Naive B cell (primary cell): ENCODE data around the gene ARFGAP3. TPM values are rescaled to one million over a fixed set of nuclear protein-coding genes. Genes with fewer than 3 reads are reported as not detected.

ENCODE experiments used
- ATAC-seq, 2 donors: fragments of 150-1000 bp; cut with Tn5 transposase; 2 replicates each; pipeline ENCODE4 v1.10.0; 2021; ENCODE audit warnings: low read depth in 2 of 2, mild to moderate bottlenecking in 2 of 2, moderate library complexity in 2 of 2
- DNase-seq: peaks from one replicate; pipeline ENCODE4 v3.0.0; 2022
- H3K27ac Mint-ChIP-seq, 6 donors: one replicate each; pipeline ENCODE4 v1.8.0; 2020 to 2022; ENCODE audit warnings: mild to moderate bottlenecking in 6 of 6, mixed read lengths in 6 of 6, moderate library complexity in 5 of 6, inconsistent platforms in 2 of 6
- H3K27me3 Mint-ChIP-seq, 3 donors: one replicate each; pipeline ENCODE4 v1.8.0; 2021 to 2022; ENCODE audit warnings: mixed read lengths in 3 of 3, mild to moderate bottlenecking in 1 of 3
- H3K36me3 Mint-ChIP-seq, 2 donors: one replicate each; pipeline ENCODE4 v1.8.0; 2020 to 2022; ENCODE audit warnings: mixed read lengths in 2 of 2, inconsistent platforms in 1 of 2, mild to moderate bottlenecking in 1 of 2
- H3K4me1 Mint-ChIP-seq, 3 donors: one replicate each; pipeline ENCODE4 v1.8.0; 2020 to 2022; ENCODE audit warnings: mixed read lengths in 3 of 3, inconsistent platforms in 1 of 3, mild to moderate bottlenecking in 1 of 3, moderate library complexity in 1 of 3
- H3K4me3 Mint-ChIP-seq, 8 donors: one replicate each; pipeline ENCODE4 v1.8.0; 2020 to 2022; ENCODE audit warnings: mild to moderate bottlenecking in 8 of 8, mixed read lengths in 8 of 8, moderate library complexity in 8 of 8, inconsistent platforms in 2 of 8
- H3K9me3 Mint-ChIP-seq, 7 donors: one replicate each; pipeline ENCODE4 v1.8.0; 2020 to 2022; ENCODE audit warnings: mixed read lengths in 7 of 7, mild to moderate bottlenecking in 5 of 7, inconsistent platforms in 2 of 7, moderate library complexity in 1 of 7
- polyA plus RNA-seq, 6 donors: library from polyadenylated mRNA; unstranded; fragments of 300-500 nt; fragmentation: Illumina TruSeq; gene quantifications; one replicate each; pipeline ENCODE4 v1.2.3, GENCODE V29; 2021; ENCODE audit warnings: low read depth in 6 of 6

Gene ARFGAP3
- polyA plus RNA-seq, 6 donors from 2014 or later, result 24.2 to 48.6 (median 35.3) TPM

DNA sequence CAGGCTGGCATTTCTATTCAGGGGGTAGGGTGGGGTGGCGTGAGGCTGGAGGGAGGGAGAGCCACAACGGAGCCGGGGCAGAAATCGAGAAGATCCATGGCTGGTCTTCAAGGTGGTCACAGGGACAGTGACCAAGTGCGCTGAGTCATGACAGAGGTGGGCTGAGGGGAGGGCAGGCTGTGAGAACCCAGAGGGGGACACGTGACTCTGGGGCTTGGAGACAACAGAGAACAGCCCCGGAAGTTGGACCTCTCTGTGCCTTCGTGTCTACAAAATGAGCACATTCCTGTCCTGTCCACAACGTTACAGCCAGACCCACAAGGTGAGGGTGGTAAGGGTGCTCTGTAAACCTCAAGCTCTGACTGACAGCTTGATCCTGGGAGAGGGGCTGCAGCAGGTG, 35.1 kb upstream of the ARFGAP3 start:
- Mint-ChIP-seq H3K4me3 (peak overlapping the region in 1 of 8 donors; percentile 61), H3K27ac (peak overlapping the region in 4 of 6 donors; percentile 71 to 88 (median 78)), H3K27me3 (no peaks in the 10 kb centered on the region), H3K36me3 (peaks cover 0 to 17% of the 10 kb centered on the region in 2 donors), H3K9me3 (no peaks in the 10 kb centered on the region), H3K4me1 (peaks cover 45 to 88% (median 64%) of the 10 kb centered on the region in 3 donors)
- no peak for DNase-seq
- ATAC-seq, result no peak

DNA sequence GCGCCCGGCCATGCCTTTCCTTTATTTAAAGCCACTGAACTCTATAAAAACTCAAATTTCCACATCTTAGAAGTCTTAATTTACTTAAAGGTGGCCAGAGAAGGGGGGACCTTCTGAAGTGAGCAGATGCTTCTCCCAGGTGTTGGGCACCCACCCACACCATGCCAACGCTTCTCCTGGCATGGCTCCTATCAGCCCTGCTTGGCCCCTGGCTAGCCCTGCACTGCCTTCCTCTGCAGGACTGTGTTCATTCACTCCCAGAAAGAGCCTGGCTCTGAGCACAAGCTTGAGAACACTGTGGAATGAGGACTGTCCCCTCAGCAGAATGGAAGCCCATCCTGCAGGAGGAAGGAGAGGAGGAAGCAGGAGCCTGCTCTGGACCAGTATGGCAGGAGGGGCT, 34.6 kb upstream of the ARFGAP3 start:
- ATAC-seq, result no peak
- peak overlapping the region in 4 of 6 donors; percentile 71 to 88 (median 78) for H3K27ac Mint-ChIP-seq
- no peaks in the 10 kb centered on the region for H3K27me3 Mint-ChIP-seq
- peaks cover 0 to 17% of the 10 kb centered on the region in 2 donors for H3K36me3 Mint-ChIP-seq
- peaks cover 44 to 86% (median 61%) of the 10 kb centered on the region in 3 donors for H3K4me1 Mint-ChIP-seq
- peak overlapping the region in 1 of 8 donors; percentile 9 for H3K4me3 Mint-ChIP-seq
- DNase-seq, result no peak
- H3K9me3 Mint-ChIP-seq, result no peaks in the 10 kb centered on the region

DNA sequence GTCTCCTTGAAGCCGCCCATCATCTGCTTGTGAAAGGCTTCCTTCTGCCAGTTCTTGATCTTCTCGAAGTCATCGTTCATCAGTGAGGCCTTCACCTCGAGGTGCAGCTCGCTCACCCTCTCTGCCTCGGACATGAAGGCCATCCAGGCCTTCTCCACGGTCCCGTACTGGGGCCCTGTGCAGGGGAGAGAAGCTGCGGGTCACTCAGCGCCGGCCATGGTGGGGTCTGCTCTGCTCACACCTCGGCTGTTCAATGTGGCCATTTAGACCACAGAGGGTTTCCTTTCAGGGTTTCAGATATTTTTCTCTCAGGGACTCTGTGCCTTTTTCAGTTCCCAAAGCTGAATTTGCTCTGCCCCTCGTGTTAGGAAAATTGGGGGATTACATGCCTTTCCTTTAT, 33.9 kb upstream of the ARFGAP3 start:
- H3K27ac Mint-ChIP-seq, result peak overlapping the region in 3 of 6 donors; percentile 47 to 75 (median 49)
- H3K36me3 Mint-ChIP-seq, result peaks cover 0 to 17% of the 10 kb centered on the region in 2 donors
- DNase-seq (no peak), ATAC-seq (no peak)
- H3K9me3 Mint-ChIP-seq, result no peaks in the 10 kb centered on the region
- H3K27me3 Mint-ChIP-seq, result no peaks in the 10 kb centered on the region
- H3K4me3 Mint-ChIP-seq, result peak overlapping the region in 2 of 8 donors; percentile 9 to 30
- peaks cover 38 to 80% (median 54%) of the 10 kb centered on the region in 3 donors for H3K4me1 Mint-ChIP-seq

DNA sequence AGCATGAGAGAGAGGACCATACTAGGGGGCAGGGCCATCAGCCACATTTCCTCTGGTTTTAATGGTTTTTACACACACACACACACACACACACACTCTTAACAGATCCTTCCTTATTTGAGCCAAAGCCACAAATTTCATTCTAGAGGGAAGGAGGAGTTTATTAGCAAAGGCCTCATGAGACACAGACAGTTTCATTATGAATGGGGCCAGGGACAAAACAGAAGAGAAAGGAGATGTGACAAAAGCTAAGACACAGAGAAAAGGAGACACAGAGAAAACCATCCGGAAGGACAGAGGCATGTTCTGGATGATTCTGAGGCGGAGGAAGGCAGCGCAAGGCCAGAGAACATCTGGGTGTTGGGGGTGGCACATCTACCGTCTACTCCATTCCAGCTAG, 32.2 kb upstream of the ARFGAP3 start:
- H3K4me1 Mint-ChIP-seq, result peaks cover 24 to 63% (median 39%) of the 10 kb centered on the region in 3 donors
- H3K4me3 Mint-ChIP-seq, result peak overlapping the region in 7 of 8 donors; percentile 1 to 71 (median 43)
- DNase-seq (no peak), ATAC-seq (peak; percentile 57 to 74)
- H3K27ac Mint-ChIP-seq, result peak overlapping the region; percentile 1 to 92 (median 87)
- no peaks in the 10 kb centered on the region for H3K9me3 Mint-ChIP-seq
- peaks cover 0 to 17% of the 10 kb centered on the region in 2 donors for H3K36me3 Mint-ChIP-seq
- no peaks in the 10 kb centered on the region for H3K27me3 Mint-ChIP-seq

DNA sequence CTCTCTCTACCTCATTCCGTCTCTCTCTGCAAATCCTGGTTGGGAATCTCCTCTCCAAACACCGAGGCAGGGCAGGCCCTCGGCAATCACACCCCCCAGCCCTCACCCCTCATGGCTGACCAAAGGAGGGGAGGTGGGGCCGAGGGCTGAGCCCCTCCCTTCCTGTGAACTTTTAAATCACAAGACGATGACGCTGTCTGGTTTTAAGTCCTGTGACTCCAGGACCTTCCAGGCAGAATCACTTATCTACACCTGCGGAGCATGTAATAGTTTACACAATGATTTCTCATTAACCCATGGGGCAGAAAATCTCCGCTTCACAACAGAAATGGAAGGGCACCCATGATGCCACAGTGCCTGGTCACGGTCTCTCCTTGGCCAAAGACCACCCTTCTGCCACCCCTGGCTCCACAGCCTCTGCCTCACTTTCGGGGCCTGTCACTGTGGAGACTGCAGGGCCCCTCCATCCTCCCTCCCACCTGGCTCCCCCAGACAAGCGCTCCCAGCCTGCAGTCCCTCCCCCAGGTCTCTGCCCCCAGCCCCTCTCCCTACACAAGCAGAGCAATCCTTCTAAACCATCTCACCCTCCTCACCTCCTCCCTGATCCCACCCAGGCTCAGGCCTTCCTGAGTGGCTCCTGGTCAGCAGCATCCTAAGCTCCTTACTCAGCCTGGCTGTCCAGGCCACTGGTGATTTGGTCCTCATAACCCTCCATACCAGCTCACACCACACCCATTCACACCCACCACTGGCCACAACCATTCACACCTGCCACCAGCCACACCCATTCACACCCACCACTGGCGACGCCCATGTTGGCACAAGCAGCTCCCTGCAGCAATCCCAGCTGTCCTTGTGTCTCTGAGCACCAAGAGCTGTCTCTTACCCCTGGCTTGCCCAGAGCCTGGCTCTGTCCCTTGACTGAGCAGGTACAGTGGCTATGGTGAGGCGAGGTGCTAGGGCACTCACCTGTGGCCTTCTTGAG, 30.7 kb upstream of the ARFGAP3 start:
- no peak for ATAC-seq
- Mint-ChIP-seq H3K9me3 (no peaks in the 10 kb centered on the region), H3K27ac (peak overlapping the region in 4 of 6 donors; percentile 44 to 79 (median 67)), H3K27me3 (no peaks in the 10 kb centered on the region), H3K36me3 (peaks cover 7 to 17% of the 10 kb centered on the region in 2 donors), H3K4me3 (no peak overlapping the region), H3K4me1 (peaks cover 19 to 48% (median 28%) of the 10 kb centered on the region in 3 donors)
- DNase-seq, result no peak

DNA sequence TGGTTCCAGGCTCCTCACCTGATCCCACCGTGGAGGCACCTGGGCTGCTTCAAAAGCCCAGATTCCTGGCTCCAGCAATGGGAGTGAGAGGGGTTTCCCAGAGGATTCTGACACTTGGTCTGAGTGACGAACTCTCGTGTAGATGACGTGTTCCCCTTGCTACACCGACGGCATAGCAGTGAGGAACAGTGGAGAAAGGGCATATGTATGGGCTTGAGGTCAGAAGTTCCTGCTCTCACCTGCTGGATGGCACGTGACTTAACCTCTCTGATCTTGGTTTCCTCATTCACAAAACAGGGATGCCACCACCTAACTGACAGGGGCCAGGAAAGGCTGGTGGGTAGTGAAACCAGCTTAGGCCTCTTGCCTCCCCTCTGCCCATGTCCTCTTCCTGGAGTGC, 30.0 kb upstream of the ARFGAP3 start:
- DNase-seq (no peak), ATAC-seq (no peak)
- Mint-ChIP-seq H3K27me3 (no peaks in the 10 kb centered on the region), H3K27ac (peak overlapping the region in 3 of 6 donors; percentile 27 to 67 (median 57)), H3K4me3 (no peak overlapping the region), H3K4me1 (peaks cover 20 to 41% (median 28%) of the 10 kb centered on the region in 3 donors), H3K36me3 (peaks cover 9 to 17% of the 10 kb centered on the region in 2 donors), H3K9me3 (no peaks in the 10 kb centered on the region)

DNA sequence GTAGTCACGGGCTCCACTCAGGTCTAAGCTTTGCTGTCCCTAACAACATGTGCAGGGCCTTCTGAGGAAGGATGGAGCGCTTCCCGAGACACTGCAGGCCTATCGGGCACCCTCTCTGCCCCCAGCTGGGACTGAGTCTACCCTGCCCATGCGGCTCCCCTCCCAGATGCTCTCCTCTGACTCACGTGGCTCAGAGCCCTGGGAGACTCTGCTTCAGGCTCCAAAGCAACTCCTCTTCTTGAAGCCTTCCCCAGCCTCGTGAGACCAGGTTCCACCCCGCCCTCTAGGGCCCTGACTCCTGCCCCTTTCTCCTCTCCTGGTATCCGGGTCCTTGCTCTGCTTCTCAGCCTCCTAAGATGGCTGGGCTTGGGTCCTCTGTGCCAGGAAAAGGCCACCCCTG, 28.4 kb upstream of the ARFGAP3 start:
- peaks cover 9 to 17% of the 10 kb centered on the region in 2 donors for H3K36me3 Mint-ChIP-seq
- H3K4me1 Mint-ChIP-seq, result peaks cover 20 to 28% (median 27%) of the 10 kb centered on the region in 3 donors
- peak overlapping the region in 2 of 6 donors; percentile 61 to 84 for H3K27ac Mint-ChIP-seq
- ATAC-seq (no peak), DNase-seq (no peak)
- no peaks in the 10 kb centered on the region for H3K9me3 Mint-ChIP-seq
- no peaks in the 10 kb centered on the region for H3K27me3 Mint-ChIP-seq
- H3K4me3 Mint-ChIP-seq, result no peak overlapping the region

DNA sequence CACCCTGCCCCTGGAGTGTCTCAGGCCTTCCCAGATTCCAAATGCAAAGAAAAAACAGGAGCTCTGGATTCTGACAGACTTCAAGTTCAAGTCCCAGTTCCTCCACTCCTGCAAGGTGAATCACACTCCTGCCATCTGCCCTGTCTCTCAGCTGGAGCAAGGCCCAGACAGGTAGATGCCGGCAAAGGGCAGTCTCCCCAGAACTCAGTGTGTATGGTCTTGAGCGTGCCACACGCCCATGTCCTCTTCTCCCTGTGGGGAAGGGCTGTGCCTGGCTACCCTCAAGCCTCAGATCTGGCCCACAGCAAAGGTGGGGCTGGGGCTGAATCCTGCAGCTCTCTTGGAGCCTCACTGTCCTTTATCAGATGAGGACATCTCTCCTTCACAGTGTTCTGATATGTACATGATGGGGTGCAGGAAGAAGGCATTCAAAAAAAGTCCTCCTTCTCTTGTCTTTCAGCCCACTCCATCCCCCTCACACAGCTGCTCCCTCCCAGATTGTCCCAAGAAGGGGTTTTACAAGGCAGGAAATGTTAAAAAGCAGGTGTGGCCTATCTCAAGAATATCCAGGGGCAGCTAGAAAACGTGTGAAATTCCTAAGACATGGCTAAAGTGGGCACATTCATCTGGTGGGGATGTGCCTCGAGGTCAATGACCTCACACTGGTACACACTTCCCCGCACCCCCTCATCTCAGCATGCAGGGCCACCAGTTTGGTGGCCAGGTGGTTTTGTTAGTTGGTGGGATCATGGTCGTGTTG, 27.7 kb upstream of the ARFGAP3 start:
- Mint-ChIP-seq H3K27me3 (no peaks in the 10 kb centered on the region), H3K4me1 (peaks cover 20 to 25% (median 21%) of the 10 kb centered on the region in 3 donors), H3K4me3 (peak overlapping the region in 1 of 8 donors; percentile 3), H3K27ac (peak overlapping the region in 2 of 6 donors; percentile 61 to 84), H3K9me3 (no peaks in the 10 kb centered on the region), H3K36me3 (peaks cover 9 to 17% of the 10 kb centered on the region in 2 donors)
- DNase-seq (no peak), ATAC-seq (no peak)

DNA sequence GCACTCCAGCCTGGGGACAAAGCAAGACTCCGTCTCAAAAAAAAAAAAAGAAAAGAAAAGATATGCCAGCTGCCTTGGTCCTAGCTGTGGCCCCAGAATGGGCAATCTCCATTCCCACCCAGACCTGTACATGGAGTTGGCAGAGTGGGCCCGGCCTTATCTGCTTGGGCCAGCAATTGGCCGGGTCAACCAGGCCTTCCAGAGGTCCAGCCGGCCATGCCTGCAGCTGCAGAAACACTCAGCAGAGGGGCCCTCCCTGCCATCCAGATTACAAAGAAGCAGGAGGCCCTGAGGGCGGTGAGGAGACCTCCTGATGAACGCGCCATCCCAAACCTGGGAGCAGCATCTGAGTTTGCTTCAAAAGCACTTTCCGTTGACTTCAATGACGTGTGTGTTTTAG, 26.9 kb upstream of the ARFGAP3 start:
- H3K36me3 Mint-ChIP-seq, result peaks cover 9% of the 10 kb centered on the region in 2 donors
- no peaks in the 10 kb centered on the region for H3K9me3 Mint-ChIP-seq
- no peak overlapping the region for H3K27ac Mint-ChIP-seq
- DNase-seq (no peak), ATAC-seq (no peak)
- no peak overlapping the region for H3K4me3 Mint-ChIP-seq
- H3K4me1 Mint-ChIP-seq, result peaks cover 14 to 17% (median 14%) of the 10 kb centered on the region in 3 donors
- H3K27me3 Mint-ChIP-seq, result no peaks in the 10 kb centered on the region

DNA sequence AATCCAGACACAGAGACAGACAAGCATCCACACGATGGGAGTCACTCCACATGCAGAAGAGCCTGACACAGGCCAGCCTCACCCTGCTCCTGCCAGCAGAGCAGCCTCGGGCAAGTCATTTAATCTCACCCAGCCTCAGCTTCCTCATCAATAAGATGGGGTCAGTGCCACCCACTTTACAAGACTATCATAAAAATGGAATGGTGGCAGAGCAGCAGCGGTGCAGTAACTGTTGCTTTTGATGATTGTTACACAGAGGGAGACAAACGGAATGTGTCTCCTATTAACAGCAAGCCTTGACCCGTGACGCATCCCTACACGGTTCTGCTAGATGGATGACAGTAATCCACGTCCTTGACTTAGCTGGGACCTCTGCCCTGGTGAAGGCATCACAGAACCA, 26.0 kb upstream of the ARFGAP3 start:
- DNase-seq (no peak), ATAC-seq (no peak)
- no peaks in the 10 kb centered on the region for H3K9me3 Mint-ChIP-seq
- H3K27ac Mint-ChIP-seq, result peak overlapping the region in 2 of 6 donors; percentile 47 to 62
- H3K4me1 Mint-ChIP-seq, result peaks cover 5 to 9% (median 5%) of the 10 kb centered on the region in 3 donors
- no peak overlapping the region for H3K4me3 Mint-ChIP-seq
- no peaks in the 10 kb centered on the region for H3K27me3 Mint-ChIP-seq
- peaks cover under 1 to 9% of the 10 kb centered on the region in 2 donors for H3K36me3 Mint-ChIP-seq

DNA sequence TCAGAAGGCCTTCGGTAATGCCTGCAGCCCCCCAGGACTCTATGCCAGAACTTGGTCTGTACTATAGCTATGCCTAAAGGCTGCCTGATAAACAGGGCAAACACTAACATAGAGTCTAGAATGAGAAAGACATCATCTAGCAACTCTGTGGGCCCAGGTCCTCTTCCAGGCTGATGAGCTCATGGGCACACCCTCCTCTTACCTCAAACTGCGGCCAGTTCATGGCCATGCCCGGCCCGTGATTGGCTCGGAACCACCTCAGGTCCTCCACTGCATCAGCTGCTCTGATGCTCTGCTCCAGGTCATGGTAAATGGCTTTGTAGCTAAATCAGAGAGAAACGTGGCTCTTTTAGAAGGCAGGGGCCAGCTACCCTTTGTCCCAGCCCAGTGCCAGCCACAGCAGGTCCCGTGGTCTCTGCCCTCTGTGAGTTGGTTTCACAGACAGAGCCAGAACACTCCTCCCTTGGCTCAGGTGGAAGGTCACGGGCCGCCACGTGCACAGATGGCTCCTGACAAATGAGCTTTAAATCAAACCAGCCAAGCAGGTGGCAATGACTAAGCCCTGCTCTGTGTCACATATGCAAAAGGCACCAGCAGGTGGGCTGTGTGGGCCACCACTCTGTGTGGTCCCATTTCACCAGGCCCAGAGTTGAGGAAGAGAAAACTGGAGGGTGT, 25.0 kb upstream of the ARFGAP3 start:
- DNase-seq (no peak), ATAC-seq (peak; percentile 49 to 61)
- H3K9me3 Mint-ChIP-seq, result no peaks in the 10 kb centered on the region
- H3K27ac Mint-ChIP-seq, result peak overlapping the region in 2 of 6 donors; percentile 33 to 56
- H3K27me3 Mint-ChIP-seq, result no peaks in the 10 kb centered on the region
- no peak overlapping the region for H3K4me3 Mint-ChIP-seq
- peaks cover 4 to 9% of the 10 kb centered on the region in 2 donors for H3K36me3 Mint-ChIP-seq
- peaks cover 0 to 3% (median 2%) of the 10 kb centered on the region in 3 donors for H3K4me1 Mint-ChIP-seq

DNA sequence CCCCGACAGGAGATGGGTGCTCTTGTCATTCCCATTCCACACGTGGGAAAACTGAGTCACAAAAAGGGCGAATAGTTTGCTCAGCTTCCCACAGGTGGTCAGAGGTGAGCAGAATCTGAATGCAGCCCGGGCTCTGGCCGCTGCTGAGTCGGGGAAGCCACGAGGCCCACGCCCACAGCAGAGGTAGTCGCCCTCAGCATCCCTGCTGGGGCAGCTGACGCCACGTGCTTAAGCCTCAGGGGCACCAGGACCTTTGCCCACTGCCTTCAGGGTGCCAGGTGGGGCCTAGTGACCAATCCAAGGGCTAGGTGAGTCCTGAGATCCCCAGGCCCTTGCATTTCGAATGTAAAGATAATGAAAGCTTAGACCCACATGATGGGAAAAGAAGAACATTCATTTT, 24.2 kb upstream of the ARFGAP3 start:
- peaks cover 9 to 12% of the 10 kb centered on the region in 2 donors for H3K36me3 Mint-ChIP-seq
- no peaks in the 10 kb centered on the region for H3K9me3 Mint-ChIP-seq
- H3K4me3 Mint-ChIP-seq, result no peak overlapping the region
- ATAC-seq (no peak), DNase-seq (no peak)
- no peak overlapping the region for H3K27ac Mint-ChIP-seq
- H3K27me3 Mint-ChIP-seq, result no peaks in the 10 kb centered on the region
- H3K4me1 Mint-ChIP-seq, result peaks cover 0 to 3% (median 0%) of the 10 kb centered on the region in 3 donors

DNA sequence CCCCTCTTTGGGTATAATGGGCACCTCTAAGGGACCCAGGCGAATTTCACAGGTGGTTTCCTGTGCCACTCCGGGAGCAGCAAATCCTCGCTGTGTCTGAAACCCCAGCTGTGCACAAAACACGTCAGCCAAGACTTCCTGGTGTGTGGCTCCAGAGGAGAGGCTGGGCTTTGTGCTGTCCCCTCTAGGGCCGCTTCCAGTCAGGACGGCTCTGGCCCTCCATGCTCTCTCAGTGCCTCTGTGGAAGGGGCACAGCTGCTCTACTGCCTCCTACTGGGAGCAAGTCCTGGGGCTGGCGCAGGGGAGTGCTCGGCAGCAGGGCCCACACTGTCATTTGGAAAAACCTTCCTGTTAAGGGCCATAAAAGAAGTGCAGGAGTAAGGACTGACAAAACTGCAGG, 23.7 kb upstream of the ARFGAP3 start:
- H3K27me3 Mint-ChIP-seq, result no peaks in the 10 kb centered on the region
- peaks cover 0 to 3% (median 0%) of the 10 kb centered on the region in 3 donors for H3K4me1 Mint-ChIP-seq
- DNase-seq, result no peak
- no peak for ATAC-seq
- peaks cover 9 to 13% of the 10 kb centered on the region in 2 donors for H3K36me3 Mint-ChIP-seq
- H3K27ac Mint-ChIP-seq, result no peak overlapping the region
- H3K4me3 Mint-ChIP-seq, result no peak overlapping the region
- H3K9me3 Mint-ChIP-seq, result no peaks in the 10 kb centered on the region
